PC-3 (cell line): ENCODE data around the gene ABHD1. TPM values are rescaled to one million over a fixed set of nuclear protein-coding genes. Genes with fewer than 3 reads are reported as not detected.
"Not testable (repeated sequence)": the region's sequence is repeated elsewhere in the genome, so short reads cannot be mapped to it uniquely, and the experiment has no call there.

Experiments
- ATAC-seq: fragments of 200-7000 bp; cut with Tn5 transposase; 2 replicates; pipeline ENCODE4 v1.9.1; 2020; ENCODE audit warnings: mild to moderate bottlenecking, moderate library complexity
- BruUV-seq: library from RNA; stranded (reverse); fragments of 400-500 nt; replicated peaks from 2 replicates; lab custom pipeline; 2021; lab: Mats Ljungman, UMichigan
- CTCF ChIA-PET: fragments of 300-600 bp; sonication (Branson Sonifier 250); formaldehyde crosslinking; loops from one replicate; lab custom pipeline; 2022; ENCODE audit warnings: antibody characterized with exemption; lab: Charles Lee
- POLR2A ChIA-PET: fragments of 300-600 bp; sonication (Branson Sonifier 250); formaldehyde crosslinking; loops from one replicate; lab custom pipeline; 2022; ENCODE audit warnings: antibody characterized with exemption; ENCODE audit not compliant: unreplicated experiment; lab: Charles Lee
- DNase-seq: peaks from one replicate; pipeline ENCODE4 v3.0.0-alpha.2; 2015
- H2AFZ ChIP-seq: fragments of 300-600 bp; sonication (generic); 2 replicates; pipeline ENCODE4 v1.6.0; 2016; ENCODE audit warnings: antibody characterized with exemption, low read length
- H3F3A ChIP-seq: fragments of 300-600 bp; sonication (generic); one replicate; pipeline ENCODE4 v1.6.0; 2017; ENCODE audit warnings: antibody characterized with exemption, low read length, control low read depth, mild to moderate bottlenecking; ENCODE audit not compliant: unreplicated experiment
- H3K27ac ChIP-seq: fragments of 300-600 bp; sonication (generic); 2 replicates; pipeline ENCODE4 v1.5.1; 2016; ENCODE audit warnings: mild to moderate bottlenecking, low read length
- H3K27me3 ChIP-seq: fragments of 300-600 bp; sonication (generic); 2 replicates; pipeline ENCODE4 v1.6.1; 2016; ENCODE audit warnings: low read length, mixed read lengths
- H3K36me3 ChIP-seq: fragments of 300-600 bp; sonication (generic); 2 replicates; pipeline ENCODE4 v1.6.1; 2016; ENCODE audit warnings: low read depth, mixed run types, low read length, mixed read lengths
- H3K4me1 ChIP-seq: fragments of 300-600 bp; sonication (generic); 2 replicates; pipeline ENCODE4 v1.5.1; 2016; ENCODE audit warnings: low read length; ENCODE audit not compliant: insufficient read depth
- H3K4me2 ChIP-seq: fragments of 300-600 bp; sonication (generic); 2 replicates; pipeline ENCODE4 v1.6.0; 2016; ENCODE audit warnings: low read length
- H3K4me3 ChIP-seq: fragments of 300-600 bp; sonication (generic); 2 replicates; pipeline ENCODE4 v1.5.1; 2016; ENCODE audit warnings: mild to moderate bottlenecking, low read length, mixed read lengths
- H3K79me2 ChIP-seq: fragments of 300-600 bp; sonication (generic); 2 replicates; pipeline ENCODE4 v1.6.1; 2017; ENCODE audit warnings: low read length, mixed read lengths
- H3K9ac ChIP-seq: fragments of 300-600 bp; sonication (generic); 2 replicates; pipeline ENCODE4 v1.6.0; 2016; ENCODE audit warnings: mild to moderate bottlenecking, low read length
- H3K9me2 ChIP-seq: fragments of 300-600 bp; sonication (generic); replicated peaks from 2 replicates; pipeline ENCODE4 v1.6.1; 2016; ENCODE audit warnings: mixed run types, low read length, mixed read lengths
- H3K9me3 ChIP-seq: fragments of 300-600 bp; sonication (generic); 2 replicates; pipeline ENCODE4 v1.6.1; 2016; ENCODE audit warnings: low read length, mixed read lengths
- H4K20me1 ChIP-seq: fragments of 300-600 bp; sonication (generic); 2 replicates; pipeline ENCODE4 v1.6.1; 2016; ENCODE audit warnings: low read length, mixed read lengths
- EZH2 ChIP-seq: fragments of 300-600 bp; sonication (generic); IDR thresholded peaks from one replicate; pipeline ENCODE4 v1.6.1; 2017; ENCODE audit warnings: antibody characterized with exemption, mild to moderate bottlenecking, low read length; ENCODE audit not compliant: unreplicated experiment
- EZH2phosphoT487 ChIP-seq: fragments of 300-600 bp; sonication (generic); IDR thresholded peaks from 2 replicates; pipeline ENCODE4 v1.6.1; 2018; ENCODE audit warnings: mild to moderate bottlenecking, antibody characterized with exemption, low read length, borderline replicate concordance
- intact Hi-C: fragments of 100-400 bp; cut with micrococcal nuclease; formaldehyde crosslinking; loops from 2 replicates; pipeline ENCODE4 v1.9.0; 2023
- total RNA-seq: library from RNA; depleted of rRNA; stranded (reverse); fragments of >200 nt; gene quantifications from 2 replicates; pipeline ENCODE4 v1.2.3, GENCODE V29; 2014
- TF ChIP-seq, protein P1 (sequence below): fragments of 300-600 bp; sonication (generic); conservative IDR thresholded peaks from 2 replicates; pipeline ENCODE4 v1.5.1; 2017; ENCODE audit warnings: antibody characterized with exemption, low read depth, mild to moderate bottlenecking, low read length

The ABHD1 gene
- total RNA-seq, 1 experiment from 2014 or later: 0.36 TPM

DNA sequence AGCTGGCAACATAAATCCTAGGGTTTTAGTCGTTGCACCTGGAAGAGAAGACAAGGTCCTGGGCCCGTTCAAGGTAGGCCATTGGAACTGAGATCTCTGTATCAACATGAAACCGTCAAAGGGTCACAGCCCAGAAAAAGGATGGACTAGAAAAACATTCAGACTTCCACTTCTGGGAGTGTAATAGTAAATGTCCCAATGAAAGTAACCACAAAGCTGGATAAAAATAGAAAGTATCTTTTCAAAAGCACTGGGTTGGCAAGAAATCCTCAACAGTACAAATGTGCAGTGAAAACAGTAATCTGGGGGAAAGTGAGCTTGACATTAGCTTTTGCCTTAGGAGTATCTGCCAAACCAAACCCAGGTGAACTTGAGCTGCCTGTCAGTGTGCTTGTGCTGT is 17.6 kb upstream of the ABHD1 start:
- intact Hi-C loops: no loop called here
- ATAC-seq (no peak), DNase-seq (no peak)
- no peak overlapping the region for H2AFZ ChIP-seq
- H3K9me2 ChIP-seq: no peaks in the 10 kb centered on the region
- CTCF ChIA-PET: interaction anchor here (0.5 kb wide), 1 partner anchor 197 kb away, joined by 11 read pairs; no protein-coding TSS in a partner anchor
- POLR2A ChIA-PET: no interaction called here
- no peaks in the 10 kb centered on the region for H4K20me1 ChIP-seq
- no peak overlapping the region for H3K9ac ChIP-seq
- H3K27ac ChIP-seq: no peak overlapping the region
- H3K4me2 ChIP-seq: no peak overlapping the region
- H3K36me3 ChIP-seq: no peaks in the 10 kb centered on the region
- no peak overlapping the region for H3K4me3 ChIP-seq
- no TSS peak for BruUV-seq
- H3K27me3 ChIP-seq: no peaks in the 10 kb centered on the region
- TF ChIP-seq, protein P1, sequence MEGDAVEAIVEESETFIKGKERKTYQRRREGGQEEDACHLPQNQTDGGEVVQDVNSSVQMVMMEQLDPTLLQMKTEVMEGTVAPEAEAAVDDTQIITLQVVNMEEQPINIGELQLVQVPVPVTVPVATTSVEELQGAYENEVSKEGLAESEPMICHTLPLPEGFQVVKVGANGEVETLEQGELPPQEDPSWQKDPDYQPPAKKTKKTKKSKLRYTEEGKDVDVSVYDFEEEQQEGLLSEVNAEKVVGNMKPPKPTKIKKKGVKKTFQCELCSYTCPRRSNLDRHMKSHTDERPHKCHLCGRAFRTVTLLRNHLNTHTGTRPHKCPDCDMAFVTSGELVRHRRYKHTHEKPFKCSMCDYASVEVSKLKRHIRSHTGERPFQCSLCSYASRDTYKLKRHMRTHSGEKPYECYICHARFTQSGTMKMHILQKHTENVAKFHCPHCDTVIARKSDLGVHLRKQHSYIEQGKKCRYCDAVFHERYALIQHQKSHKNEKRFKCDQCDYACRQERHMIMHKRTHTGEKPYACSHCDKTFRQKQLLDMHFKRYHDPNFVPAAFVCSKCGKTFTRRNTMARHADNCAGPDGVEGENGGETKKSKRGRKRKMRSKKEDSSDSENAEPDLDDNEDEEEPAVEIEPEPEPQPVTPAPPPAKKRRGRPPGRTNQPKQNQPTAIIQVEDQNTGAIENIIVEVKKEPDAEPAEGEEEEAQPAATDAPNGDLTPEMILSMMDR: no peak
- TF ChIP-seq EZH2phosphoT487 (no peak), EZH2 (no peak)
- no peaks in the 10 kb centered on the region for H3F3A ChIP-seq
- no peaks in the 10 kb centered on the region for H3K4me1 ChIP-seq
- no peaks in the 10 kb centered on the region for H3K79me2 ChIP-seq
- no peaks in the 10 kb centered on the region for H3K9me3 ChIP-seq

DNA sequence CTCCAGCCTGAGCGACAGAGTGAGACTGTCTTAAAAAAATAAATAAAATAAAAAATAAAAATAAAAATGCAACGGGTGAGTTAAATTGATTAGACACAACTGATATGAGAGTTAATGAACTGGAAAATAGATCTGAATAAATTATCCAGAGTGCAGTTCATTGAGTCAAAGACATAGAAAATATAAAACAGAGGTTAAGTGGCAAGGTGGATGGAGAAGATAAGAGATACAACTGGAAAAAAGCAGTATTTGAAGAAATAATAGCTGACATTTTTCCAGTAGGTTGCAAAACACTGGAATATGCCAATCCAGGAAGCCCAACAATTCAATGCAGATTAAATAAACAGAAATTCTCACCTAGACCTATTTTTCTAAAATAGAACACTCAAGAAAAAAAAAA is 15.4 kb upstream of the ABHD1 start:
- Histone ChIP-seq H3K27ac (no peak overlapping the region), H3K9me2 (no peaks in the 10 kb centered on the region), H3K4me2 (no peak overlapping the region), H3K4me3 (no peak overlapping the region), H3K27me3 (no peaks in the 10 kb centered on the region), H3K36me3 (no peaks in the 10 kb centered on the region), H3K79me2 (no peaks in the 10 kb centered on the region), H3K9ac (no peak overlapping the region), H2AFZ (no peak overlapping the region), H3K4me1 (no peaks in the 10 kb centered on the region), H3F3A (no peaks in the 10 kb centered on the region), H3K9me3 (no peaks in the 10 kb centered on the region), H4K20me1 (no peaks in the 10 kb centered on the region)
- ChIA-PET CTCF (interaction anchor here (0.5 kb wide), 1 partner anchor 595 kb away, joined by 4 read pairs; no protein-coding TSS in a partner anchor), POLR2A (no interaction called here)
- intact Hi-C loops: no loop called here
- no TSS peak for BruUV-seq
- DNase-seq (no peak), ATAC-seq (no peak)
- TF ChIP-seq, protein P1: no peak
- no peak for TF ChIP-seq EZH2
- no peak for TF ChIP-seq EZH2phosphoT487

DNA sequence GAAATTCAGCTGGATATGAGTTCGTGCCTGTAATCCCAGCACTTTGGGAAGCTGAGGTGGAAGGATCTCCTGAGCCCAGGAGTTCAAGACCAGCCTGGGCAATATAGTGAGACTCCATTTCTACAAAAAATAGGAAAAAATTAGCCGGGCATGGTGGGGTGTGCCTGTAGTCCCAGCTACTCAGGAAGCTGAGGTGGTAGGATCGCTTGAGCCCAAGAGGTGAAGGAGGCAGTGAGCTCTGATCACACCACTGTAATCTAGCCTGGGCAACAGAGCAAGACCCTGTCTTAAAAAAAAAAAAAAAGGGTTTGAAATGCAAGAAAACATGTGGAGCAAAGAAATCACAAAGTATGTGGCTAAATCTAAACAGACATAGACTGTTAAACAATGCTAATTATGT is 14.5 kb upstream of the ABHD1 start:
- ChIA-PET POLR2A (no interaction called here), CTCF (no interaction called here)
- TF ChIP-seq, protein P1: no peak
- no peak for TF ChIP-seq EZH2
- TF ChIP-seq EZH2phosphoT487: no peak
- Histone ChIP-seq H3K4me1 (no peaks in the 10 kb centered on the region), H3K4me3 (no peak overlapping the region), H3K79me2 (no peaks in the 10 kb centered on the region), H3K27ac (no peak overlapping the region), H3K36me3 (no peaks in the 10 kb centered on the region), H4K20me1 (no peaks in the 10 kb centered on the region), H3K9me2 (no peaks in the 10 kb centered on the region), H3K27me3 (no peaks in the 10 kb centered on the region), H3K9ac (no peak overlapping the region), H3K4me2 (no peak overlapping the region), H2AFZ (no peak overlapping the region), H3K9me3 (no peaks in the 10 kb centered on the region), H3F3A (no peaks in the 10 kb centered on the region)
- ATAC-seq (no peak), DNase-seq (no peak)
- intact Hi-C loops: no loop called here
- no TSS peak for BruUV-seq

GRCh38 chr2:27110603-27111352 is 12.8 kb upstream of the ABHD1 start:
- CTCF ChIA-PET, ATAC-seq, H3K27ac ChIP-seq, H3K4me3 ChIP-seq, H3F3A ChIP-seq, BruUV-seq, POLR2A ChIA-PET, H3K27me3 ChIP-seq, H3K9me3 ChIP-seq, H3K9me2 ChIP-seq, H3K9ac ChIP-seq, intact Hi-C loops, H3K36me3 ChIP-seq, H4K20me1 ChIP-seq, DNase-seq, H3K4me1 ChIP-seq, H3K79me2 ChIP-seq, H3K4me2 ChIP-seq, H2AFZ ChIP-seq: not testable (repeated sequence)
